SK-N-SH treated with all-trans-retinoic acid at 6 μM for 48 hours (cell line): Measurements from ENCODE around the gene PAX5.

Experiments used
- ATAC-seq: fragments of 200-7000 bp; cut with Tn5 transposase; 3 replicates; pipeline ENCODE4 v1.9.1; 2020; ENCODE audit warnings: mild to moderate bottlenecking, moderate library complexity
- ARNTL ChIP-seq: fragments of 450-650 bp; formaldehyde crosslinking; IDR thresholded peaks from 2 replicates; pipeline ENCODE4 v1.5.0; 2020; ENCODE audit warnings: low read depth, mild to moderate bottlenecking, moderate library complexity, borderline replicate concordance
- CSDC2 ChIP-seq: fragments of 250-450 bp; sonication (Bioruptor Pico); IDR thresholded peaks from 2 replicates; pipeline ENCODE4 v1.5.0; 2020; ENCODE audit warnings: mild to moderate bottlenecking, moderate library complexity
- ESRRG ChIP-seq: fragments of 250-450 bp; sonication (Bioruptor Pico); IDR thresholded peaks from 2 replicates; pipeline ENCODE4 v1.6.1; 2021; ENCODE audit warnings: mild to moderate bottlenecking
- GLIS3 ChIP-seq: fragments of 250-450 bp; sonication (Bioruptor Pico); IDR thresholded peaks from 2 replicates; pipeline ENCODE4 v1.5.0; 2020; ENCODE audit warnings: mild to moderate bottlenecking, moderate library complexity
- ISL1 ChIP-seq: fragments of 250-450 bp; sonication (Bioruptor Pico); IDR thresholded peaks from 2 replicates; pipeline ENCODE4 v2.1.2; 2022; ENCODE audit warnings: mild to moderate bottlenecking, moderate library complexity
- OSR1 ChIP-seq: fragments of 250-450 bp; sonication (Bioruptor Pico); IDR thresholded peaks from 2 replicates; pipeline ENCODE4 v1.8.0; 2022; ENCODE audit warnings: moderate library complexity, mild to moderate bottlenecking, inconsistent platforms
- PPARA ChIP-seq: fragments of 250-450 bp; sonication (Bioruptor Pico); IDR thresholded peaks from 2 replicates; pipeline ENCODE4 v1.5.0; 2020; ENCODE audit warnings: mild to moderate bottlenecking, borderline replicate concordance
- RARB ChIP-seq: fragments of 250-450 bp; sonication (Bioruptor Pico); IDR thresholded peaks from 2 replicates; pipeline ENCODE4 v1.8.0; 2021; ENCODE audit warnings: mild to moderate bottlenecking, moderate library complexity
- SNAI2 ChIP-seq: fragments of 250-450 bp; sonication (Bioruptor Pico); IDR thresholded peaks from 2 replicates; pipeline ENCODE4 v1.5.0; 2020; ENCODE audit warnings: mild to moderate bottlenecking, moderate library complexity
- TOX ChIP-seq: fragments of 250-450 bp; sonication (Bioruptor Pico); IDR thresholded peaks from 2 replicates; pipeline ENCODE4 v1.8.0; 2021; ENCODE audit warnings: mild to moderate bottlenecking, moderate library complexity, borderline replicate concordance
- ZC3H10 ChIP-seq: fragments of 250-450 bp; sonication (Bioruptor Pico); IDR thresholded peaks from 2 replicates; pipeline ENCODE4 v1.5.1; 2021; ENCODE audit warnings: mild to moderate bottlenecking, moderate library complexity
- ZFP3 ChIP-seq: fragments of 250-450 bp; sonication (Bioruptor Pico); IDR thresholded peaks from 2 replicates; pipeline ENCODE4 v1.5.0; 2020; ENCODE audit warnings: mild to moderate bottlenecking, moderate library complexity
- ZFP30 ChIP-seq: fragments of 450-650 bp; formaldehyde crosslinking; IDR thresholded peaks from 2 replicates; pipeline ENCODE4 v1.5.0; 2022; ENCODE audit warnings: mild to moderate bottlenecking, moderate library complexity
- ZNF565 ChIP-seq: fragments of 450-650 bp; formaldehyde crosslinking; conservative IDR thresholded peaks from 2 replicates; pipeline ENCODE4 v1.5.0; 2020; ENCODE audit warnings: low read depth, mild to moderate bottlenecking, moderate library complexity
- ZNF70 ChIP-seq: fragments of 450-650 bp; formaldehyde crosslinking; IDR thresholded peaks from 2 replicates; pipeline ENCODE4 v1.5.0; 2020; ENCODE audit warnings: mild to moderate bottlenecking, moderate library complexity
- ZNF8 ChIP-seq: fragments of 450-650 bp; formaldehyde crosslinking; IDR thresholded peaks from 2 replicates; pipeline ENCODE4 v1.5.0; 2020; ENCODE audit warnings: mild to moderate bottlenecking, moderate library complexity
- TF ChIP-seq, protein P1 (sequence below): fragments of 250-450 bp; sonication (Bioruptor Pico); IDR thresholded peaks from 2 replicates; pipeline ENCODE4 v1.8.0; 2021; ENCODE audit warnings: low read depth, mild to moderate bottlenecking, moderate library complexity, borderline replicate concordance
- TF ChIP-seq, protein P2 (sequence below): fragments of 250-450 bp; sonication (Bioruptor Pico); IDR thresholded peaks from 2 replicates; pipeline ENCODE4 v1.5.0; 2020; ENCODE audit warnings: mild to moderate bottlenecking, moderate library complexity
- TF ChIP-seq, protein P3 (sequence below): fragments of 250-450 bp; sonication (Bioruptor Pico); IDR thresholded peaks from 2 replicates; pipeline ENCODE4 v1.5.1; 2020; ENCODE audit warnings: low read depth, mild to moderate bottlenecking, moderate library complexity
- TF ChIP-seq, protein P4 (sequence below): fragments of 250-450 bp; sonication (Bioruptor Pico); IDR thresholded peaks from 2 replicates; pipeline ENCODE4 v1.8.0; 2020; ENCODE audit warnings: mild to moderate bottlenecking, moderate library complexity, borderline replicate concordance
- TF ChIP-seq, protein P5 (sequence below): fragments of 250-450 bp; sonication (Bioruptor Pico); IDR thresholded peaks from 2 replicates; pipeline ENCODE4 v1.5.1; 2021; ENCODE audit warnings: mild to moderate bottlenecking, moderate library complexity

PAX5 gene

DNA sequence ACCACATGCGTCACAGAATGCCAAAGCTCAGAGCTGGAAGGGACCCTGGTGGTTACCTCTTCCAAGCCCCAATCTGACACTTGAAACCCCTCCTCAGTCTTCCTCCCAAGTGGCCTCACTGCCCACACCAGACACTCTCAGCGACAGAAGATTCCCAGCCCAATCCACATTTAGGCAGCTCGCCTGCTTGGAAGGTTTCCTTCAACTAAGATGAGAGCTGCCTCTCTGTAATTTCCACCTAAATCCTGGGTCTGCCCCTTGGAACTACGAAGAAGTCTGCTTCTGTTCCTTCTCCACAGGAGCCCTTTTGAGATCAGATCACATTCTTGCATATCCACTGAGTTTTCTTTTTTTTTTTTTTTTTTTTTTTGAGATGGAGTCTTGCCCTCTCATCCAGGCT is 83.7 kb downstream of the PAX5 start (continued):
- TF ChIP-seq, protein P1, sequence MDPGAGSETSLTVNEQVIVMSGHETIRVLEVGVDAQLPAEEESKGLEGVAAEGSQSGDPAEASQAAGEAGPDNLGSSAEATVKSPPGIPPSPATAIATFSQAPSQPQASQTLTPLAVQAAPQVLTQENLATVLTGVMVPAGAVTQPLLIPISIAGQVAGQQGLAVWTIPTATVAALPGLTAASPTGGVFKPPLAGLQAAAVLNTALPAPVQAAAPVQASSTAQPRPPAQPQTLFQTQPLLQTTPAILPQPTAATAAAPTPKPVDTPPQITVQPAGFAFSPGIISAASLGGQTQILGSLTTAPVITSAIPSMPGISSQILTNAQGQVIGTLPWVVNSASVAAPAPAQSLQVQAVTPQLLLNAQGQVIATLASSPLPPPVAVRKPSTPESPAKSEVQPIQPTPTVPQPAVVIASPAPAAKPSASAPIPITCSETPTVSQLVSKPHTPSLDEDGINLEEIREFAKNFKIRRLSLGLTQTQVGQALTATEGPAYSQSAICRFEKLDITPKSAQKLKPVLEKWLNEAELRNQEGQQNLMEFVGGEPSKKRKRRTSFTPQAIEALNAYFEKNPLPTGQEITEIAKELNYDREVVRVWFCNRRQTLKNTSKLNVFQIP (CRISPR knock-in tag) = no peak
- no peak for TF ChIP-seq ZFP30
- TF ChIP-seq ZNF70 (CRISPR knock-in tag) = no peak
- no peak for TF ChIP-seq GLIS3 (CRISPR knock-in tag)

DNA sequence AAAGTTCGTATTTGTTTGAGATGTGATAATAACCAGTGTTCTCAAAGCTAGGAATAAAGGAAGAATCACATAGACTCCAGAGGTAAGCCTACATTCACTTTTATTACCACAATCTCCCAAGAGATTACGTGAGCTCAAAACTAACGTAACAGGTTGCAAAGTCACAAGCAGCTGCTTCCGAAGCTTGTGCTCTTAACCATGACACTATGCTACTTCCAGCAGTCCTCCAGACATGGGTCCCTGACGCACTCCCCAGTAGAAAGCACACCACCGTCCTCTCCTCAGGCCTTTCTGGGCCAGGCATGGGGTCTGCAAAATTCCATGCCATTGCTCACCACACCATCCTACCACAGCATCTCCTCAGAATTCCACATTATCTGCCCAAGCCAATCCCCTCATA is 84.6 kb downstream of the PAX5 start:
- no peak for ATAC-seq
- TF ChIP-seq ESRRG (CRISPR knock-in tag) (no peak), ZC3H10 (CRISPR knock-in tag) (no peak), GLIS3 (CRISPR knock-in tag) (no peak), ARNTL (CRISPR knock-in tag) (no peak), TOX (CRISPR knock-in tag) (no peak), PPARA (CRISPR knock-in tag) (no peak), ZNF70 (CRISPR knock-in tag) (no peak), OSR1 (no peak), CSDC2 (CRISPR knock-in tag) (no peak), ZNF8 (CRISPR knock-in tag) (no peak), RARB (CRISPR knock-in tag) (no peak), ISL1 (CRISPR knock-in tag) (no peak), ZFP3 (CRISPR knock-in tag) (no peak), ZNF565 (no peak)
- TF ChIP-seq, protein P2, sequence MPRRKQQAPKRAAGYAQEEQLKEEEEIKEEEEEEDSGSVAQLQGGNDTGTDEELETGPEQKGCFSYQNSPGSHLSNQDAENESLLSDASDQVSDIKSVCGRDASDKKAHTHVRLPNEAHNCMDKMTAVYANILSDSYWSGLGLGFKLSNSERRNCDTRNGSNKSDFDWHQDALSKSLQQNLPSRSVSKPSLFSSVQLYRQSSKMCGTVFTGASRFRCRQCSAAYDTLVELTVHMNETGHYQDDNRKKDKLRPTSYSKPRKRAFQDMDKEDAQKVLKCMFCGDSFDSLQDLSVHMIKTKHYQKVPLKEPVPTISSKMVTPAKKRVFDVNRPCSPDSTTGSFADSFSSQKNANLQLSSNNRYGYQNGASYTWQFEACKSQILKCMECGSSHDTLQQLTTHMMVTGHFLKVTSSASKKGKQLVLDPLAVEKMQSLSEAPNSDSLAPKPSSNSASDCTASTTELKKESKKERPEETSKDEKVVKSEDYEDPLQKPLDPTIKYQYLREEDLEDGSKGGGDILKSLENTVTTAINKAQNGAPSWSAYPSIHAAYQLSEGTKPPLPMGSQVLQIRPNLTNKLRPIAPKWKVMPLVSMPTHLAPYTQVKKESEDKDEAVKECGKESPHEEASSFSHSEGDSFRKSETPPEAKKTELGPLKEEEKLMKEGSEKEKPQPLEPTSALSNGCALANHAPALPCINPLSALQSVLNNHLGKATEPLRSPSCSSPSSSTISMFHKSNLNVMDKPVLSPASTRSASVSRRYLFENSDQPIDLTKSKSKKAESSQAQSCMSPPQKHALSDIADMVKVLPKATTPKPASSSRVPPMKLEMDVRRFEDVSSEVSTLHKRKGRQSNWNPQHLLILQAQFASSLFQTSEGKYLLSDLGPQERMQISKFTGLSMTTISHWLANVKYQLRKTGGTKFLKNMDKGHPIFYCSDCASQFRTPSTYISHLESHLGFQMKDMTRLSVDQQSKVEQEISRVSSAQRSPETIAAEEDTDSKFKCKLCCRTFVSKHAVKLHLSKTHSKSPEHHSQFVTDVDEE (CRISPR knock-in tag) = no peak
- TF ChIP-seq, protein P3, sequence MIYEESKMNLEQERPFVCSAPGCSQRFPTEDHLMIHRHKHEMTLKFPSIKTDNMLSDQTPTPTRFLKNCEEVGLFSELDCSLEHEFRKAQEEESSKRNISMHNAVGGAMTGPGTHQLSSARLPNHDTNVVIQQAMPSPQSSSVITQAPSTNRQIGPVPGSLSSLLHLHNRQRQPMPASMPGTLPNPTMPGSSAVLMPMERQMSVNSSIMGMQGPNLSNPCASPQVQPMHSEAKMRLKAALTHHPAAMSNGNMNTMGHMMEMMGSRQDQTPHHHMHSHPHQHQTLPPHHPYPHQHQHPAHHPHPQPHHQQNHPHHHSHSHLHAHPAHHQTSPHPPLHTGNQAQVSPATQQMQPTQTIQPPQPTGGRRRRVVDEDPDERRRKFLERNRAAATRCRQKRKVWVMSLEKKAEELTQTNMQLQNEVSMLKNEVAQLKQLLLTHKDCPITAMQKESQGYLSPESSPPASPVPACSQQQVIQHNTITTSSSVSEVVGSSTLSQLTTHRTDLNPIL (CRISPR knock-in tag) = no peak
- TF ChIP-seq, protein P4, sequence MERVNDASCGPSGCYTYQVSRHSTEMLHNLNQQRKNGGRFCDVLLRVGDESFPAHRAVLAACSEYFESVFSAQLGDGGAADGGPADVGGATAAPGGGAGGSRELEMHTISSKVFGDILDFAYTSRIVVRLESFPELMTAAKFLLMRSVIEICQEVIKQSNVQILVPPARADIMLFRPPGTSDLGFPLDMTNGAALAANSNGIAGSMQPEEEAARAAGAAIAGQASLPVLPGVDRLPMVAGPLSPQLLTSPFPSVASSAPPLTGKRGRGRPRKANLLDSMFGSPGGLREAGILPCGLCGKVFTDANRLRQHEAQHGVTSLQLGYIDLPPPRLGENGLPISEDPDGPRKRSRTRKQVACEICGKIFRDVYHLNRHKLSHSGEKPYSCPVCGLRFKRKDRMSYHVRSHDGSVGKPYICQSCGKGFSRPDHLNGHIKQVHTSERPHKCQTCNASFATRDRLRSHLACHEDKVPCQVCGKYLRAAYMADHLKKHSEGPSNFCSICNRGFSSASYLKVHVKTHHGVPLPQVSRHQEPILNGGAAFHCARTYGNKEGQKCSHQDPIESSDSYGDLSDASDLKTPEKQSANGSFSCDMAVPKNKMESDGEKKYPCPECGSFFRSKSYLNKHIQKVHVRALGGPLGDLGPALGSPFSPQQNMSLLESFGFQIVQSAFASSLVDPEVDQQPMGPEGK = no peak
- TF ChIP-seq, protein P5, sequence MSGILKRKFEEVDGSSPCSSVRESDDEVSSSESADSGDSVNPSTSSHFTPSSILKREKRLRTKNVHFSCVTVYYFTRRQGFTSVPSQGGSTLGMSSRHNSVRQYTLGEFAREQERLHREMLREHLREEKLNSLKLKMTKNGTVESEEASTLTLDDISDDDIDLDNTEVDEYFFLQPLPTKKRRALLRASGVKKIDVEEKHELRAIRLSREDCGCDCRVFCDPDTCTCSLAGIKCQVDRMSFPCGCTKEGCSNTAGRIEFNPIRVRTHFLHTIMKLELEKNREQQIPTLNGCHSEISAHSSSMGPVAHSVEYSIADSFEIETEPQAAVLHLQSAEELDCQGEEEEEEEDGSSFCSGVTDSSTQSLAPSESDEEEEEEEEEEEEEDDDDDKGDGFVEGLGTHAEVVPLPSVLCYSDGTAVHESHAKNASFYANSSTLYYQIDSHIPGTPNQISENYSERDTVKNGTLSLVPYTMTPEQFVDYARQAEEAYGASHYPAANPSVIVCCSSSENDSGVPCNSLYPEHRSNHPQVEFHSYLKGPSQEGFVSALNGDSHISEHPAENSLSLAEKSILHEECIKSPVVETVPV (CRISPR knock-in tag) = no peak
- TF ChIP-seq, protein P1 (CRISPR knock-in tag) = no peak

DNA sequence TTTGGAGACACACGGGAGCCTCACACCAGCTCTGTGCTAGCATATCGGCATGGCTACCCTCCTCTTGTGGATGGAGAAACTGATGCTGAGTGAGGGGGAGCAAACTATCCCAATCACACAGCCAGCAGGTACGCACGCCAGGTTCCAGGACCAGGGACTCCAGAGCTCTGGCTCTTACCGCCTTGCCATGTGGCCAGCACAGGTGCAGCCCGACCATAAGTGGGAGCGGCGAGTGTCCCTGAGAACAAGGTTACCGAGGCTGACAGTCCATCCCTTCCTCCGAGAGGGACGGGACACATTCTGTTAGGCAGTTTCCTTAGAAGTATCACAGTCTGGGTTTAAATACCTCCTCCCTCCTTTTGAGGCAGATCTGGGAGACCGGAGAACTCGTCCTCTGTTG is 86.0 kb downstream of the PAX5 start:
- ATAC-seq = no peak
- TF ChIP-seq ZC3H10 (CRISPR knock-in tag) (no peak), PPARA (CRISPR knock-in tag) (no peak), GLIS3 (CRISPR knock-in tag) (no peak), ZFP30 (no peak), CSDC2 (CRISPR knock-in tag) (no peak), OSR1 (no peak), ISL1 (CRISPR knock-in tag) (no peak), SNAI2 (CRISPR knock-in tag) (no peak), ARNTL (CRISPR knock-in tag) (no peak), ZNF565 (no peak)
- TF ChIP-seq, protein P5 (CRISPR knock-in tag) = no peak
- TF ChIP-seq, protein P3 (CRISPR knock-in tag) = no peak
- TF ChIP-seq, protein P1 (CRISPR knock-in tag) = no peak
